Lower lobe of right lung (tissue), 2 donors: ENCODE data around the gene MGST1. TPM values are rescaled to one million over a fixed set of nuclear protein-coding genes. Genes with fewer than 3 reads are reported as not detected.

Source experiments
- ATAC-seq, 2 donors: fragments of 200-7000 bp; cut with Tn5 transposase; one replicate each; pipeline ENCODE4 v1.9.1; 2020 to 2022; ENCODE audit warnings: mild to moderate bottlenecking in 2 of 2, moderate library complexity in 2 of 2
- DNase-seq: peaks from one replicate; pipeline ENCODE4 v3.0.0-alpha.2; 2020
- H3K27ac ChIP-seq: fragments of 200-600 bp; one replicate; pipeline ENCODE4 v1.8.0; 2022
- H3K27me3 ChIP-seq: fragments of 200-600 bp; one replicate; pipeline ENCODE4 v1.8.0; 2022; ENCODE audit warnings: low read depth
- H3K36me3 ChIP-seq: fragments of 200-600 bp; one replicate; pipeline ENCODE4 v1.8.0; 2022; ENCODE audit warnings: mild to moderate bottlenecking
- H3K4me1 ChIP-seq: fragments of 200-600 bp; one replicate; pipeline ENCODE4 v1.8.0; 2022
- H3K4me3 ChIP-seq: fragments of 200-600 bp; one replicate; pipeline ENCODE4 v1.8.0; 2022; ENCODE audit warnings: mild to moderate bottlenecking
- H3K9me3 ChIP-seq: fragments of 200-600 bp; one replicate; pipeline ENCODE4 v1.8.0; 2022
- intact Hi-C: fragments of 100-400 bp; cut with DNase I; formaldehyde crosslinking; loops from one replicate; pipeline ENCODE4 v1.11.0; 2022
- total RNA-seq: library from RNA; stranded (reverse); fragmentation: NEBNext Ultra II Directional; extraction: Animal tissue kit (Norgen Biotek cat#: 25700); gene quantifications from one replicate; pipeline ENCODE4 v1.2.1, GENCODE V29; 2021
- TF ChIP-seq, protein P1 (sequence below): fragments of 200-600 bp; IDR thresholded peaks from one replicate; pipeline ENCODE4 v1.8.0; 2022; ENCODE audit warnings: antibody characterized with exemption, mild to moderate bottlenecking
- donor health status: DM: no; HTN: yes; CAD: no; lungs with severe emphysema.

The MGST1 gene
- total RNA-seq, 1 donor from 2014 or later, result 341 TPM

DNA sequence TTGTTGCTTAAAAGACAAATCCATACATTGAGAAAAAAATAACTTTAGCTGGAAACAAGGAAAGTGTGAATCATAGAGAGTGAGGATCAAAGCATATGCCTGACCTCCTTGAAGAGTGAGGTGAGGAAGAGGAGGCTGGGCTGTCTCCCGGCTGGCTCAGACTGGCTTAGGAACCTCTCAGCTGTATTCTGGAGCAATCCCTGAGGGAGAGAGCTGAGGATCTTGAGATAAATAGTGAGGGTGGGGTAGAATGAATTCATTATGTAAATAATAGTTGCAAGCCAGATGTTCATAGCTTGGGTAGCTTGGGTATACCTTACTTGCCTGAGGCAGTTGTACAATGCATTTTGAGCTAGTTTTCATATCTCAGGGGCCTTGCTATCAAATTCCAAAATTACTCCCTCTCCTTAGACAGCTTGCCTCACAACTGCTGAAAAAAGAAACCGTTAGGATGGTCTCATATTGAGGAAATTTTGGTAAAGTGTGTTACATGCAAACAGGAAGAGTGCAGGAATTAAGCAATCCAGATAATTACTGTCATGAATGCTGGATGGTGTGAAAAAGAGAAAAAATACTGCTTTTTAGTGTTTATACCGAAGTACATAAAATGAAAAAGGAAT lies 39.5 kb upstream of the MGST1 start:
- no peak overlapping the region for H3K27ac ChIP-seq
- no peak overlapping the region for H3K4me3 ChIP-seq
- intact Hi-C loops, result no loop called here
- no peaks in the 10 kb centered on the region for H3K4me1 ChIP-seq
- TF ChIP-seq, protein P1, sequence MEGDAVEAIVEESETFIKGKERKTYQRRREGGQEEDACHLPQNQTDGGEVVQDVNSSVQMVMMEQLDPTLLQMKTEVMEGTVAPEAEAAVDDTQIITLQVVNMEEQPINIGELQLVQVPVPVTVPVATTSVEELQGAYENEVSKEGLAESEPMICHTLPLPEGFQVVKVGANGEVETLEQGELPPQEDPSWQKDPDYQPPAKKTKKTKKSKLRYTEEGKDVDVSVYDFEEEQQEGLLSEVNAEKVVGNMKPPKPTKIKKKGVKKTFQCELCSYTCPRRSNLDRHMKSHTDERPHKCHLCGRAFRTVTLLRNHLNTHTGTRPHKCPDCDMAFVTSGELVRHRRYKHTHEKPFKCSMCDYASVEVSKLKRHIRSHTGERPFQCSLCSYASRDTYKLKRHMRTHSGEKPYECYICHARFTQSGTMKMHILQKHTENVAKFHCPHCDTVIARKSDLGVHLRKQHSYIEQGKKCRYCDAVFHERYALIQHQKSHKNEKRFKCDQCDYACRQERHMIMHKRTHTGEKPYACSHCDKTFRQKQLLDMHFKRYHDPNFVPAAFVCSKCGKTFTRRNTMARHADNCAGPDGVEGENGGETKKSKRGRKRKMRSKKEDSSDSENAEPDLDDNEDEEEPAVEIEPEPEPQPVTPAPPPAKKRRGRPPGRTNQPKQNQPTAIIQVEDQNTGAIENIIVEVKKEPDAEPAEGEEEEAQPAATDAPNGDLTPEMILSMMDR, result no peak
- H3K36me3 ChIP-seq, result no peaks in the 10 kb centered on the region
- DNase-seq (no peak), ATAC-seq (no peak)
- no peaks in the 10 kb centered on the region for H3K27me3 ChIP-seq
- peaks cover 18% of the 10 kb centered on the region for H3K9me3 ChIP-seq

DNA sequence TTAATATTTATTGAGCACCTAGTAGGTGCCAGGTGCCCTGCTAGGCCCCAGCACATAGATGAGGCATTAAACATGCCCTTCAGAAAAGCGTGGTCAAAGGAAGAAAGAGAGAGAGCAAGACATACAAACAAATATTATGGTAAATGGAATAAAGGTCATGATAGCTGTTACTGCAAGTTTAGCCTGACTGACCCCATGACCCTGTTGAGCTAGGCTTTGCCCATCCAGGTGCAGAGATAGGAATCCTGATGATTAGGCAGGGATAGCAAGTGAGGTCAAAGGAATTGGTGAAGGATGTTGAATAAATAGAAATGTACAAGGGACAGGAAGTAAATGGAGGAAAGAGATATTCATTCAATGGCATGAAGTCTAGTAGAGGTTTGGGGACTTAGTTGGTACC lies 36.5 kb upstream of the MGST1 start:
- Histone ChIP-seq H3K27me3 (no peaks in the 10 kb centered on the region), H3K4me3 (no peak overlapping the region), H3K9me3 (peaks cover 18% of the 10 kb centered on the region), H3K36me3 (no peaks in the 10 kb centered on the region), H3K4me1 (no peaks in the 10 kb centered on the region), H3K27ac (no peak overlapping the region)
- no peak for ATAC-seq
- TF ChIP-seq, protein P1, result no peak
- DNase-seq, result no peak
- intact Hi-C loops, result no loop called here

DNA sequence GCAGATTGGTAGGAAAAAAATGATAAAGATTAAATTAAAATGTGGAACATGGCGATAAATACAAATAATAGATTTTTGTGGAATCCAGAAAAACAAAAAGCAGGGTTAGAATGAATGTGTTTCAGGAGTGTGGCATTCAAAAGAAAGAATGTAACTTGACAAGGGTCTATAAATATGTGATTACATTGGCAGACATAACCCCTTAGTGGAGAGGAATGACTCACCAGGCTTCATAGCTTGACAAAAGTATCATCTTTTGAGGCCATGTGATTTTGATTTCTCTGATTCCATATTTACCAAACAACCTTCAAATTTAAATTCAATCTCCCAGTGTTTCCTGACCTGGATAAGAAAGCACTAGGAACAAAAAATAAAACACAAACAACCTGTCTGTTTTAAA lies 24.4 kb upstream of the MGST1 start:
- no peak for ATAC-seq
- H3K4me1 ChIP-seq, result no peaks in the 10 kb centered on the region
- no peaks in the 10 kb centered on the region for H3K36me3 ChIP-seq
- H3K9me3 ChIP-seq, result peaks cover 3% of the 10 kb centered on the region
- intact Hi-C loops, result no loop called here
- H3K27me3 ChIP-seq, result no peaks in the 10 kb centered on the region
- DNase-seq, result no peak
- no peak overlapping the region for H3K4me3 ChIP-seq
- H3K27ac ChIP-seq, result no peak overlapping the region
- TF ChIP-seq, protein P1, result no peak

DNA sequence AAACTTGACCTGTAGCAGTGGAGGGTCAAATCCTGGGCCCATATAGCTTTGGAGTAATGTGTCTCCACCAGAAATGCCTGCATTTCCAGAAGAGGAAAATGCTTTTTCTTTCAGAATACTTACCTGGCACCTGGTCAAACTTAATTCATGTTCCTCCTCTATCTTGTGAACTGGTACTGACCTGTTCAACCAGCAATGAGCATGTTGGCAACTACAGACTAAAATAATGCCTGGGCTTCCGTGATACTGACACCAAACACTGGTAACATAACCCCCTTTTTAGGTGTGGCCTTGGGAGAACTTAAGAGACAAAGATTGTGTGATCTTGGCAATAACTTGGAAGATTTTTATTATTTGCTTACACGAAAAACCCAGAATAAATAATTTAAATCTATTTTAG lies 23.8 kb upstream of the MGST1 start:
- H3K4me3 ChIP-seq, result no peak overlapping the region
- no peak overlapping the region for H3K27ac ChIP-seq
- H3K36me3 ChIP-seq, result no peaks in the 10 kb centered on the region
- intact Hi-C loops, result no loop called here
- no peaks in the 10 kb centered on the region for H3K4me1 ChIP-seq
- no peak for DNase-seq
- ATAC-seq, result no peak
- peaks cover 4% of the 10 kb centered on the region for H3K9me3 ChIP-seq
- TF ChIP-seq, protein P1, result no peak
- H3K27me3 ChIP-seq, result no peaks in the 10 kb centered on the region

DNA sequence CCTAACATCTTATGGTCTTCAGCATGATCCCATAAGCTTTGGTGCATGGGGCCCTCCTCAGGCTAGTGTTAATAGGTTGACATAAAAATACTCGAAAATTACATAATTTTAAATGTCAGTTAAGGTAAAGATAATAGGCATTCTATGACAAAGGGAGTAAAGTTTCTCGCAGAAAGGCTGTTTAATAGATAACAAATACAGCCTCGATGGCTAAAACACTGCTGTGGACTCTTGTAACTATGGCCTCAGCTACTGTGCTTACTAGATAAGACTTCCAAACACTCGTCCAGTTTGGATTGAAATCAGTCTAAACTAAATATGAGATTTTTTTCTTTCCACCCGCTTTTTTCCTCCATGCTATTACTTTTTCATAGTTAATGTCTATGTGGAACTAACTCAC lies 23.2 kb upstream of the MGST1 start:
- Histone ChIP-seq H3K27me3 (no peaks in the 10 kb centered on the region), H3K4me3 (no peak overlapping the region), H3K4me1 (no peaks in the 10 kb centered on the region), H3K36me3 (no peaks in the 10 kb centered on the region), H3K9me3 (peaks cover 4% of the 10 kb centered on the region), H3K27ac (no peak overlapping the region)
- ATAC-seq, result no peak
- no peak for DNase-seq
- intact Hi-C loops, result no loop called here
- TF ChIP-seq, protein P1, result no peak

DNA sequence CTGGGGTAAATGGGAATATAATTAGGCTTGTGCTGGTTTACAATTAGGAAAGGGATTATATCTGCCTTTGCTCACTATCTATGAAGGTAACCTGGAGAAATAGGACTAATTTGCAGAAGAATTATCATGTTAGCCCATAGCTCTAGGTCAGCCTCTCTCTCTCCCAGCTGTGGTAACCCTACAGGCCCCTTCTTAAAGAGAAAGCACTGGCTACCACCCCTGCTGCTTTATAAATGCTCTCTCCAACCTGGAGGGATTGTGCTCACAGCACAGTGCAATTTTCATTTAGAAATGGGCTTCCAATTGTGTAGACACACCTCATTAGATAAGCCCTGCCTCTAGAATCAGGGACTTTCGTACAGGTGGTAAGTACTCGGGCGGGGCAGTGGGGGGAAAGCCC lies 22.7 kb upstream of the MGST1 start:
- ATAC-seq, result no peak
- no peak overlapping the region for H3K27ac ChIP-seq
- no peaks in the 10 kb centered on the region for H3K27me3 ChIP-seq
- DNase-seq, result no peak
- H3K4me3 ChIP-seq, result no peak overlapping the region
- H3K9me3 ChIP-seq, result peaks cover 4% of the 10 kb centered on the region
- TF ChIP-seq, protein P1, result no peak
- intact Hi-C loops, result no loop called here
- no peaks in the 10 kb centered on the region for H3K36me3 ChIP-seq
- H3K4me1 ChIP-seq, result no peaks in the 10 kb centered on the region
